Head of caudate nucleus (tissue), 42 donors: Measurements from ENCODE around the gene OBSCN.

Experiments
- DNase-seq, 42 donors: peaks; one replicate each; pipeline versions ENCODE4 v3.0.0 to v3.0.0-alpha.2; 2020 to 2021; ENCODE audit warnings: mixed read lengths in 7 of 42
- intact Hi-C: fragments of 100-400 bp; cut with DNase I; formaldehyde crosslinking; loops from one replicate; pipeline ENCODE4 v1.15.0; 2022

Gene OBSCN

GRCh38 chr1:228414511-228415211, 206.8 kb downstream of the OBSCN start:
- intact Hi-C loops = loop anchor here (5.0 kb wide), 1 partner anchor 43 kb away; a partner anchor contains a TSS
- peak in 1 of 42 donors; percentile 15 for DNase-seq

GRCh38 chr1:228415221-228415620, 207.4 kb downstream of the OBSCN start:
- no peak for DNase-seq
- intact Hi-C loops = no loop called here

GRCh38 chr1:228415853-228416216, 208.0 kb downstream of the OBSCN start:
- intact Hi-C loops = no loop called here
- peak in 37 of 42 donors; percentile 34 to 79 (median 59) for DNase-seq

GRCh38 chr1:228416217-228416933, 208.5 kb downstream of the OBSCN start, which contains the start of gene TRIM17:
Gene TRIM17 (minus strand): TSS chr1:228416861. CDS start chr1:228415072, 1,789 bp downstream.
- peak in 2 of 42 donors; percentile 14 to 23 for DNase-seq
- intact Hi-C loops = no loop called here

- intact Hi-C loops = no loop called here
- DNase-seq = no peak
Observed at GRCh38 chr1:228417061-228417460, 209.2 kb downstream of the OBSCN start.

- DNase-seq = no peak
- intact Hi-C loops = no loop called here
Observed at GRCh38 chr1:228417483-228418203, 209.8 kb downstream of the OBSCN start.

- intact Hi-C loops = no loop called here
- no peak for DNase-seq
Observed at GRCh38 chr1:228420968-228421826, 213.4 kb downstream of the OBSCN start.

- intact Hi-C loops = no loop called here
- DNase-seq = no peak
Observed at GRCh38 chr1:228423404-228424053, 215.7 kb downstream of the OBSCN start.

- intact Hi-C loops = no loop called here
- no peak for DNase-seq
Observed at GRCh38 chr1:228424685-228425660, 217.1 kb downstream of the OBSCN start.

GRCh38 chr1:228426518-228427175, 218.8 kb downstream of the OBSCN start:
- intact Hi-C loops = no loop called here
- DNase-seq = no peak

GRCh38 chr1:228428412-228428811, 220.6 kb downstream of the OBSCN start:
- intact Hi-C loops = no loop called here
- DNase-seq = no peak
